NCI-H748 (cell line): ENCODE results near the gene MGME1.

Source experiments
- DNase-seq: peaks from one replicate; lab custom pipeline; 2025; ENCODE audit not compliant: unreplicated experiment; lab: John Stamatoyannopoulos, UW

The MGME1 gene

DNA sequence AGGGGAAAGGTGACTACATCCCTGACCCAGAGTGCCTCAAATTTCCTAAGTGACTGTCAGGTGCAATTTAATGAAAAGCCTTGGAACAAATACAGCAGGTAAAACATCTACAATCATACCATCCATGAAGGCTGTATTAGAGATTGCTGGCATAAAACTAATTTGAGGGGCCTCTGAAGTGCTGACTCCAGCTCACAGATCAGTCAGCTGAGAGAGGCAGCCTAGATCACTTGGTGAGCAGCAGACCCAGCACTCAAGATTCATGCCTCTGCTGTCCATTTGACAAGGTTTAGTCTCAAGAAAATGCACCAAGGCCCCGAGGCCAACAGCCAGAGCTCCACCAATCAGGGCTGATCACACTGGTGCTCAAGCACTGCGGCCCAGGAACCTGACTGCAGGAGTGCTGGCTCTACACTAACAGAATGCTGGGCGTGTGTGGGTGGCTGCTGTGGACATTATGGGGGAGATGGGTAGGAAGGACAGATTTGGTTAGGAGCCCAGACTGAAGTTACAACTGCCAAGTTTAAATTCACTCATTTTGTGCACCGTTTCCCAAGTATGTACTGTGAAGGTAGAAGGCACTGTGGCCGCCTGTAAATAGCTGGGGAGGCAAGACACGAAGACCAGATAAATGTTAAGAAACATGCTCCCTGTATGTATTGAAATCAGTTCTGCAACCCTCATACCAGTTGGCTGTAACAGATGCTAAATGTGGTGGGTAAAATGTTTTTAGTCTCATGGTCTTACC, 28.4 kb upstream of the MGME1 start:
- DNase-seq, result no peak

DNA sequence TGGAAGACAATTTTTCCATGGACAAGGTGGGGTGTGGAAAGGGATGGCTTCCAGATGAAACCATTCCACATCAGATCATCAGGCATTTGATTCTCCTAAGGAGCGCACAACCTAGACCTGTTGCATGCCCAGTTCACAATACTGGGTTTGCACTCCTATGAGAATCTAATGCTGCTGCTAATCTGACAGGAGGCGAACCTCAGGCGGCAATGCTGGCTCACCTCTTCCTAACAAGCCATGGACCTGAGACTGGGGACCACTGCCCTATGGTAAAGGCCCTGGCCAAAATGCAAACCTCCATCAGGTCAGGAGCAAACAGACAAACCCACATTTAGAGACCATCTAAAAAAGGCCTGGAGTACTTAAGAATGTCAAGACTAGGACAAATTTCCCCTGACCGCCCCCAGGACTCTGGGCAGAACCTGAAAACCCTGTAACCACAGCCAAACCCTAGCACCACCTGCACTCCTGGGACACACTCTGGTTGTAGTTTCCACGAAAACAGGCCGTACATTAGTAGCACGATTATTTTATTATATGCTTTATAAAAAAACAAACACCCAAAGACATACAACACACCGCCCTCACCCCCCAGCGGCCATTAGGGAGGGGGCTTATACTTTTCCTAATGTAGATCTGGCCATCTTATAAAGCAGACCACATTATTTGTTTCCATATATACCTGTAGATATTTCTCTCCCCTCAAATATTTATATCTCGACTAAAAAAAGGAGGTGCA, 27.6 kb upstream of the MGME1 start:
- DNase-seq, result no peak

DNA sequence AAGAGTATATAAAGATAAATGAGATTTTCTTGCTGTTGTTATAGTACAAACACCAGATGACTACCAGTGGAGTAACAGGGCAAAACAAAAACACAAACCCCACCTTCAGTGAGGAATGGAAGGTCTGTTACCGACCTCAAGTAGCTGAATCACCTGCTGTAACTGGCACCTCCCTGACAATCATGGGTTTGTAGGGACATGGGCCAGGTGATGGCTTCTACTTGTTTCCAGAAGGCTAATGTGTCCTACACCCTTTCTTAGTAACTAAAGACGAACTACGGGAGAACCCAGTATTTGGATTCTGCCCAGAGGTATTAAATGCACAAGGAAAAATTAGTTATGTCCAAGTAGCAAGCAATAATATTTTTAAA, 27.0 kb upstream of the MGME1 start:
- DNase-seq, result no peak

DNA sequence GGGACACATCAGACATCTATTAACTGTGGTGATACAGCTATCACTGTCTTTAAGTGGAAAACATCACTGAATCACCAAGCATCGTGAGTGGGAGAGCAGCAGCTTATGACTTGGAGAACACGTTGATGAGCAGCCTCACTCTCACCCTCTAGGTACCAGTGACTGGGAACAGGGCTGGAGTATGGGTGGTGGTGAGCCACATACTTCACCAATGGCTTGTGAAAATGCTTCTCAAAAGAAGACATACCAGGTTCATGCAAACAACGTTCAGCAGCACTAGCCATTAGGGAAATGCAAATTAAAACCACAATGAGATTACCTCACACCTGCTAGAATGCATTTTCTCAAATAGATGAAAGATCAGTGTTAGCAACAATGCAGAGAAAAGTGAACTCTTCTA, 25.5 kb upstream of the MGME1 start:
- no peak for DNase-seq

DNA sequence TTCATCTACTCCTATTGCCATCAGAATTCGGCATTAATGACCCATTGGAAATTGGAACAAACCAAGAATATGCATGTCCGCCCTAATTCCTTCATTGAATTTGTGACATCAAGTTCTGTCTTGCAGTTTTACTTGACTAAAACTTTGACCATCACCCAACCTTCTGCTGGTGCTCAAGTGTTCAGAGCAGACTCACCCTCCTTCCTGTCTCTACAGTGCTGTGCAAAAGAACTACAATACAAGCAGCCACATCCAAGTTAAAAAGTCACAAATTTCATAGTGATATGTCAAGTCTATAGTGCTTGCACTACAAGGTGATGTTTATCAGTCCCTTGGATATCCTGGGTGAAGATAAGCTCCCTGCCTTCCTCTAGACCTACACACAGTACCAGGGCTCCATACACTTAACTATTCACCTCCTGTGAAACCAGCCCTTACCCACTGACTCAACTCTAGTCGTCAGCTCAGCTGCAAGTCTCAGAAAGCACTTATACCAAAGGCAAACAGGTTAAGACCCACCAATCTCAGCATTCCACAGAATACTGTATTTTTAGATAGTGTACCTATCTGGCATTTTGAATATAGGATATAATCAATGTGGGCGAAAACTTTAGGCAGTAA, 23.9 kb upstream of the MGME1 start:
- DNase-seq, result no peak

DNA sequence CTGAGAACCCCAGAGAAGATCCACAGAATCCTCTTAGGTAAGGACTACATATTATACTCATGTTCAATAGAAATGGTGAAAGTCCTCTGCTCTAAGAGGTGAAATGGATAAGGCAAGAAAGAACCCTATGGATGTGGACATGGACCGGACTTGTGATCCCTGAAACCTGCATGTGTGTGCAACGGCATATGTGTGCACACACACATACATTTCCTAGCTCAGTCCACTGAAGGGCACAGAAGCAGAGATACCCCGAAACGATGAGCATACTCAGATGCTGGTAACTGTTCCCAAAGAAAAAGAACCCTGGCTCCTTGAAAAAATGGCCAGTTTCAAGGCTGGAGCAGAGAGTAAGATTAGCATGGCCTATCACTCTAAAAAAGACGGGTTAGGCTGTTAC, 22.8 kb upstream of the MGME1 start:
- no peak for DNase-seq

DNA sequence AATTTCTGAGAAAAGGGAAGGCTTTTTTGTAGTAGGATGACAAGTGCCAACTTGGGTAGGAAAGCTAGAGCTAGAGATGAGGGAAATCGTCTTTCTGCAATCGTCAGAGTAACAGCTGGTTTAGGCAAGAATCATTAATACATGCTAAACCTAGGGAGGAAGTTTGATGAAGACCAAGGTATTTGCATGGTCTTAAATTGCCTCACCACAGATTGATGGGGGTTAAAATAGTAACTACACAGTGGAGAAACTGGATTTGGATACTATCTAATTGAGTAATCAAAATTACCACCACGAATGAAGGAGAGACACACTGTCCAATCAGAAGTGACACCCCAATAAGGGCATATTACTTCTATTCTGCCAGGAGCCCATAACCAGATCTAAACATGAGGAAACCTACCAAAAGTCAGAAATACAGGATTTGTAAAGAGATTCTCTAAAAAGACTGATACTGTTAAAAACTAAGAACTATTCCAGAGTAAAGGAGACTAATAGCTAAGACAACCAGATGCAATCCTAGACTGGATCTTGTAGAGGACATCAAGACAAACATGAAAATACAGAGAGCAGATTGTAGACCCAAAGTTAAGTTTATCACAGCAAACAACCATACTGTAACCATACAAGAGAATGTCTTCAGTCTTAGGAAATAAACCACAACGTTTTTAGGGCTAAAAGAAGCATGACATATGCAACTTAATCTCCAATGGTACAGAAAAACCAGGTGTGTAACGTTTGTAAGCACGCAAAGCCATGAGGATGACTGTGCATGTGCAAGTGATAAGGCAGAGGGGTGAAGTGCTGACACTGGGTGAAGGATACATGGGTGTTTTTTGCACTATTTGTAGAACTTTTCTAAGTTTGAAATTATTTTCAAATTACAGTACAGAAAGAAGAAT, 22.0 kb upstream of the MGME1 start:
- no peak for DNase-seq

DNA sequence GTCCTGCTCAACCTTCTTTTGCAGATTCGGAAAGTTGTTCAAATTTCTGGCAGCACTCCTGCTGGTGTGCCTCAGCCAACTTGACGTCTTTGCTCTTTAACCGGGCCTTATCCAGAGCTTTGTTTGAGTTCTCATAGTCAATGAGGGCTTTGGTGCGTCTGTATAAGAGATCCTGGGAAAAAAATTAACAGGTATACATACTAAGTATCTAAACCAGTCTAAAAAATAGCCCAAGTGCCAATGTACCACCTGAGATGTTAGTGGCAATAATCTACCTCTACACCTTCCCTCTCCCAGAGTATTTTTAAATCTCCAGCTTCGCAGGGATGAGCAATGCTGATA, 21.4 kb upstream of the MGME1 start:
- DNase-seq, result no peak

DNA sequence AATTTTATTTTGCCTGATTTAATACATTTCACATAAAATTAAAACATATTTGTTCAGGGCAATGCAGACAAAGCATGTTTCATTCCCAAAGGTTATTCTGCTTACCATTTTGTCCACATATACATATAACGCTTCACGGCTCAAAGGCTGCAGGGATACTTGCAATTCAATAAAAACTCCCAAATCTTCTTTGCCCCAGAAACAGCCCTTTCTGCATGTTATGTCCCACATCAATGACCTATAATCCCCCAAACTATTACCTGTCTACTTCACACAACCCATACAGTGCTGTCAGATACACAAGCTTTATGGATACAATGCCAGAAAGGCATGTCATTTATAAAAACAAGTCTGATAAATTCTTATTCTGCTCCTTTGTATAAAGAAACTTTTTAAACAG, 20.4 kb upstream of the MGME1 start:
- no peak for DNase-seq

DNA sequence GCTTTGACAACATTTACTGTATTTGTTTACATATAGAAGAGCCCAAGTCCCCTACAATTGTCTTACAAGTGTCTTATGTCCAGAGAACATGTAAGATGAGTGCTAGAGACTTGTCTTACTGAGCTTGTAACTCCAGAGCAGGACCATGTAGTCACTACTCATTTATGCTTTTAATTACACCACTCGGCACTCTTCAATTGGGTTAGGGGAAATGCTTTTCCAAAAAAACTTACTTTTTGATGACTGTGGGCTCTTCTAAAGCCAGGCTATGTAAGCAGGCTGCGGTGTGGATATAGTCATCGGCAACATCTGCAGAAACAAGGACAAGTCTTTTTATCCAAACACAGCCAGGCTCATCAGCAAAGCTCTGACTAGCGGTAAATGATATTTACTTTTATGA, 18.9 kb upstream of the MGME1 start:
- no peak for DNase-seq

DNA sequence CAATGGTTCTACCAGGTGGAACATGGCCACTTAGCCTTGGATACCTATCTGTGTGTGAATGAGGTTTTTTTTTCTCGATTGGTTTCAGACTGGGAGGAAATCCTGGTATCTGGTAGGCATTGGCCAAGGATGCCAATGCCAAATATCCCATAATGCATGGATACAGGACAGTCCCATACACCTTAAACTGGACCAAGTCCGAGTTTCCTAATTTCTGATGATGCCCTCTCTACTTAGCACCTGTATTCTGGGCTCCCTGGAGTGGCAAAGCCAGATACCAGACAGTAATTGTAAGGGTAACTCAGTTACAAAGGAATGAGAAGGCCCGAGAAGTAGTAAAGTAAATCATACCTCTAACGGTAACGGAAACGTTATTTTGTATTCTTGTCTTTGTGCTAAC, 18.1 kb upstream of the MGME1 start:
- DNase-seq, result no peak

DNA sequence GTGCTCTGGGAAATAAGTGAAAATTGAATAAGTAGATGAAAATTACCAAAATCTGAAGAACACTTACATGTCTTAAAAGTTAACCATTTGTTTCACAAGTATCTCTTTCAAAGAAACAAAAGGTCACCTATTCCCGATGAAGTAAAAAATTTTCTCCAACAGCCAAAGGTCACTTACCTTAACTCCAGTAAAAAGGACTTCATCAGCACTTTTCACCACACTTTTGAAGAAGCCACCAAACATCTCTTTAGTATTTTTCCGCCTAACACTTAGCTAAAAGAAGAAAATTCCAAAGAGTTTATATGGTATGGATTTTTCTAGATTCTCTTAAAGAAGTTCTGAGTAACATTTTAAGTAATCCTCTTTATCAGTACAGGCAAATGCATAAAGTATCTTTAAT, 17.5 kb upstream of the MGME1 start:
- DNase-seq, result no peak

DNA sequence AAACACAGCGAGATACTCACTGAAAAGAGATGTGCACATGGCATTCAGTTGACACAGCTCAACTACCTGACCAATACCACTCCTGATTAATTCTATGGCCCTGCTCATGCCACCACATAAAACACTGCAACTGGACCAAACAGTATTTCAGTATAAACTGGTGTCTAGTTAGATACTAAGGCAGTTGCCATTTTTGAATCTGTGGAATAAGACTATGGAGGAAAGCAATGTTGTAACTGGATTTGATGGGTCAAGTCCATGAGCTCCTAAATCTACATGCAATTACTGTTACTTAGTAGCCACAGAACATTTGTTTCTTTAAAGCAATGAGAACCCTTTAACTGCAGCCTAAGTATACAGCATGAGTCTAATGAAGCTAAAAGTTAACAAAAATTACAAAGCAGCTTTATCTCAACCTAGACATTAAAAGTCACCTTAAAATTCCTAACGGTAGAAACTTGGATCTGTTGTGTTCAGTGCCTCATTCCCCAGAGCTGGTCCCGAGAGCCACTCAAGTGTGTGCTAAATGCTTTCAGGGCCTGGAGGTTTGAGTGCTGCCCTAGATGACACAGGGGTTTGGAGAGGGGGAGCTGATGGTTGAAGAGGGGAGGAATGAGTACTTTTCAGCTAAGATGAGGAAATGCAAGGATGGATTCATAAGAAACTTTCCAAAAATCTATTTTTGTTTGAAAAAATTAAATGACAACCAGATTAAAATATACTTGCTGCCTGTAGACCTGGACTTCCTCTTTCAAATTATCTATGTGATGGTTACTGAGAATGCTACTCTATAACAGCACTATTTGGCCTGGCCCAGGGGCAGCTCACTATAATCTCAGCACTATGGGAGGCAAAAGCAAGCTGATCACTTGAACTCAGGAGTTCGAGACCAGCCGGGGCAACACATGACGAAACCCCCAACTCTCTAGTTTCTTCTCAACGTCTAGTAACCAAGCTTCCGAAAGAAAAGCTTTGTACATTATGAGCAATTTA, 15.8 kb upstream of the MGME1 start:
- no peak for DNase-seq

DNA sequence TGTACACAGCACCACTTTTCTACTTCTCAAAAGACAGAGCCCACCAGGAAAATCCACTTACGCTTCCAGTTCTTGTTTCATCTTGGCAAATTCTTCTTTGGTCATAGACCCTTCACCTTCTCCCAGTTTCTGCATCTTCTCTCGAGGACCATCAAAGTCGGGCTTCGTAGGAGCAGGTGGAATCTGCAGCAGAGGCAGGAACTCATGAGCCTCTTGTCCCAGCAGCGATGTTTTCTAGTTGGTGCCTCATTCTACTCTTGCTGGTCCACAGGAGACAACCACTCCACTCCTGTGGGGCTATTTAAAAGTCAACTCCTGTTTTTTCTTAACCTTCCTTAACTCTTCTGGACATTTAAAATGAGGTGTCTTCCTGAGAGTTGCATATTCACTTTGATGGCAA, 14.9 kb upstream of the MGME1 start:
- DNase-seq, result no peak

DNA sequence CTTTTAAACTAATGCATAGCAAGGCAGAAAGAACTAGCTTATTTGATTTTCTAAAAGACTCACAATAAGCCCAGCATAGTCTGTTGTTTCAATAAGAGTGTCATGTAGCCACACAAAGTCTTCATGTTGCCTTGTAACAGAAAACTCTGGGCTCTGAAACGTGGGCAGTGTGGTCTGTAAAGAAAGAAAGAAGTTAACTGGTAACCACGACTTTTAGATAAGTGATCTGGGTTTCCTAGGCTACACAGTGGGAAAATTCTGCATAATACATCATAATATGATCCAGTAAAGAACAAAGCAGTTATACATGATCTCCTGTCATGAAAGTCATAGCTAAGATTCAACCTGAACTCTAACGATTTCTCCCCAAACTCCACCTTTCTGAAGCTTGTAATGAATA, 13.5 kb upstream of the MGME1 start:
- DNase-seq, result no peak

DNA sequence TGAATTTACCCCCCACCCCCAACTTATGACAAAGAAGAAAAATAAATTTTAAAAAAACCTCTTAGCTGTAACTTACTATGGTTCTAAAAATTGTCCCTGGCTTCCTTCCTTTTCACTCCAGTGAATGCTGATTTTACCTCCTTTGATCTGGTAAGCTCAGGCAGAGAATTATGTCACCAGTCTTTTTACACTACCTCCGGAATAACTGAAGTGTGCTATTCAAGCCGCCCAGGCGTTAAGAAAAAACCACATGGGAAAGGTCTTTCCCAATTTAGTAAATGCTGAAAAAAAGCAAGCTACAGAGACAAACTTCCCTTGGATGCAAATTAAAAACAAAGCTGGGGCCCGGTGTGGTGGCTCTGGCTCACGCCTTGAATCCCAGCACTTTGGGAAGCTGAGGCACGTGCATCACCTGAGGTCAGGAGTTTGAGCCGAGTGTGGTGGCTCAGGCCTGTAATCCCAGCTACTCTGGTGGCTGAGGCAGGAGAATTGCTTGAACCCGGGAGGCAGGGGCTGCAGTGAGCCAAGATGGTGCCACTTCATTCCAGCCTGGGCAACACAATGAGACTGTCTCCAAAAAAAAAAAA, 12.6 kb upstream of the MGME1 start:
- DNase-seq, result no peak

DNA sequence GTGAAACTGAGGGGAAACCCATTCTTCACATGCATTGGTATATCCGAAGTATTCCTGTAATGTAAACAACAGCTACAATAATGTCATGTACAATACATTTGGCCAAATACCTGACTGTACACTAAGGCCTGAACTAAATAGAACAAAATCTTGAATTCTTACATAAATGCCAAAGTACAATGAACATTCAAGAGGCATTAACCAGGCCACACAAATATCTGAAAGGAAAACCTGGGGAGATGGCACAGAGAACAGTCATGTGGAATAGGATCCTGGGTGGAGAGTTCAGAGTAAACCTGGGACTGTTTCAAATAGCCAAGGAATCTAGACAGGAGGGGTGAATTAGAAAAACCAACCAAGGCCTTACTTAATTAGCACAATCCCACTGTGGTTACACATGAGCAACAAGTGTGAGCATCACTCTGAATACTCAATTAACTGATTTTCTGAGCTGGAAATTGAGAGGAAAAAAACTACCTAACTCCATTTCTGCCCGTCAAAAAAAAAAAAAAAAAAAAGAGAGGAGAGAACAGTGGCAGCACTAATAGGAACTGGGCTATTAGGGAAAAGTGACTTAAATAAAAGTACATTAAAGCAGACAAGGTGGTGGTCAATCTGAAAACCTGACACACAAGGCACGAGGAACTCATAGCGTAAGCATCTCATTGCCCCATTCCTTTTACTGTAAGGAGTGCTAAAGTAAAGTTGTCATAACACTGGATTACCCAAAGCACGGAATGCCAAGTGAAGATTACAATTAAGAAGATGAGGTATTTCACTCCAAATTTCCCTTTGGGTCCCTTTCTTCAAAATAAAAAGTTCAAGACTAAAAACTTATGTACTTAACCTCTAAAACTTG, 11.1 kb upstream of the MGME1 start:
- DNase-seq, result no peak

DNA sequence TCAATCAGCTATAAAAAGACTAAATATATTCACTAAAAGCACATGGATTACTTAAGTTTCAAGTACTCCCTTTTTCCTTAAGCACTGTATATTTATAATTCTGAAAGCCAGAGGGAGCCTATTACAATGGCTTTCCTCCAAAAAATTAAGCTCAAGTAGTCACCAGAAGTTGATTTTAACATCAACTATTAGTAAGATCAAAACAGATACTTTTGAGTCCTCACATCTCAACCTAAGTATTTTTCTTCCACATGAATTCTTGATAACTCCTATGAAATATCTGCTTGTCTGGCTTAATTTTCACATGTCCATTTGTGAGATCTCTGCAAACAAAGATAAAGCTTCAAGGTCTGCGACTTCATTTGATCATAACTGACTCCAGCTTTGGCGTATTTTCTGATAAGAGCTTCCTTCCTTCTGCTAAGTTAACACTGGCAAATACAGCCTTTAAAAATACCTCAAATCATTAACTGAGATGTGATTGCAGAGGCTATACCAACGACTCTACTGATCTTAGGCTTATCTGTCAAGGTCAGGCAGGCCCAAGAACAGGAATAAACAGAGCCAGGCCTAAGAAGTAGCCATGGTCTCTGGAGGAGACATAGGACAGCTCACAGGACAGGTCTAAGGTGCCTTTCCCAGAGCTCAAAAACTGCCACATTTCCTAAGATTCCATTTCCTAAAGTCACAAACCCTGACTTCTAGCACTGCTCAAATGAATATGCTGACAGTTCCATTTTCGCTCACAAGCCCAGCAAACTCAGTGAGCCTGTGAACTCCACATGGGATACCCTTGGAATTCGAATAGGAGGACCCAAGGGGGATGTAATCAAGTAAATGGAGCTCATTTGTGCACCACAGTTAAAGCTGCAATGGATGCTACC, 10.2 kb upstream of the MGME1 start:
- no peak for DNase-seq
